Kidney tubule cell (primary cell): ENCODE results near the gene RAB40C.

Experiments used
- DNase-seq: peaks from one replicate; pipeline ENCODE4 v3.0.0-alpha.2; 2018; ENCODE audit warnings: low spot score

The RAB40C gene

GRCh38 chr16:668519-669171 lies 78.8 kb downstream of the RAB40C start:
- no peak for DNase-seq

DNA sequence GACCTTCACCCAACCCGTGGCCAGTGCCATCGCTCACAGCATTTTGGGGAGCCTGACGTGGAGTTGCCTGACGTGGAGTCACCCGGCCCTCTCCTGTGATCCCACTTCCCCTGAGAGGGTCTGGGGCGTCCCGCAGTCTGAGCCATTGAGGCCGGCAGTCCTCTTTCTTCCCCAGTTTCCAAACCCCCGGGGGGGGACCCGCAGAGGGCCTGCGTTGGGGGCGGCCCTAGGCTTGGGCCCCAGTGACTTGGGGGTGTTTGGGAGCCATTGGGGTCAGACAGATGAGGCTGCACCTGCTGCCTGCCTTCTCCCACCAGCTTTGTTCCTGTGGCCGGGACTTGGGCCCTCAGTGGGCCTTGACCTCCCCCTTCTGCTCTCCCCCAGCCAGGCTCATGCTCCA lies 79.8 kb downstream of the RAB40C start:
- no peak for DNase-seq

- no peak for DNase-seq
These were observed 80.9 kb downstream of the RAB40C start for GRCh38 chr16:670485-671352.

DNA sequence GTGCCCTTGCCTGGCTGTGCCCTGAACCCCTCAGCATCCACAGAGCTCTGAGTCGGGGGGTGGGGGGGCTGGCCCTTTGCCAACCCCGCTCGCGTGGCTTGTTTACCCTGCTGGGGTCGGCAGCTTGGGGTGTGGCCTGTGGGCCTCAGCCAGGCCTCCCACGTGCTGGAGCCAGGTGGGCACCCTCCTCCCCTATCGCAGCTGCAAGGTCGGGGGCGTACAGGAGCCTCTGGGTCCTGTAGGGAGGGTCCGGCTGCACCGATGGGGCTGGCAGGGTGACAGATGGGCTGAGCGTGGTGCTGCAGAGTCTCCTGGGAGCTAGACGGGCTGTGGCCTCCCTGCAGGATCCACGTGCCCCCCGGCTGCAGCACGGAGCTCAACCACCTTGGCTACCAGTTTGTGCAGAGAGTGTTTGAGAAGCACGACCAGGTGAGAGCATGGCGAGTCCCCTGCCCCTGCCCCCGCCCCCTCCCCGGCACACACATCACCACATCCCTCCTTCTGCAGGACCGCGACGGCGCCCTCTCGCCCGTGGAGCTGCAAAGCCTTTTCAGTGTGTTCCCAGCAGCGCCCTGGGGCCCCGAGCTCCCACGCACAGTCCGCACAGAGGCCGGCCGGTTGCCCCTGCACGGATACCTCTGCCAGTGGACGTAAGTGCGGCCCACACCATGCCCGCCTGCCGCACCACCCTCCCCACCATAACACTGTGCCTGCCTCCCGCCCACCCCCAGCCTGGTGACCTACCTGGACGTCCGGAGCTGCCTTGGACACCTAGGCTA lies 81.7 kb downstream of the RAB40C start:
- DNase-seq: no peak

DNA sequence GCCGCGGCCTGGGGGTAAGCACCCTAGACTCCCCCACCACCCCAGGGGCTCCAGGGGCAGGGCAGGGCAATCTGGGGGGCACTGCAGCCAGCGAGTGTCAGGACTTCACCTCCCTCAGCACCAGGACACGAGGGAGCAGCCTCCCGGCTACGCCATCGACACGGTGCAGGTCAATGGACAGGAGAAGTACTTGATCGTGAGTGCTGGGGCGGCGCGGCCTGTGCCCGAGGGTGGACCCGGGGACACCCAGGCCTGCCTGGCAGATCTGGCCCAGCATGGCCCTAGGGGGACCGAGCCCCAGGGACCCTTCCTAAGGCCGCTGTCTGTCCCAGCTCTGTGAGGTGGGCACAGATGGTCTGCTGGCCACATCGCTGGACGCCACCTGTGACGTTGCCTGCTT lies 82.5 kb downstream of the RAB40C start:
- no peak for DNase-seq

GRCh38 chr16:672851-673250 lies 83.0 kb downstream of the RAB40C start:
- no peak for DNase-seq

DNA sequence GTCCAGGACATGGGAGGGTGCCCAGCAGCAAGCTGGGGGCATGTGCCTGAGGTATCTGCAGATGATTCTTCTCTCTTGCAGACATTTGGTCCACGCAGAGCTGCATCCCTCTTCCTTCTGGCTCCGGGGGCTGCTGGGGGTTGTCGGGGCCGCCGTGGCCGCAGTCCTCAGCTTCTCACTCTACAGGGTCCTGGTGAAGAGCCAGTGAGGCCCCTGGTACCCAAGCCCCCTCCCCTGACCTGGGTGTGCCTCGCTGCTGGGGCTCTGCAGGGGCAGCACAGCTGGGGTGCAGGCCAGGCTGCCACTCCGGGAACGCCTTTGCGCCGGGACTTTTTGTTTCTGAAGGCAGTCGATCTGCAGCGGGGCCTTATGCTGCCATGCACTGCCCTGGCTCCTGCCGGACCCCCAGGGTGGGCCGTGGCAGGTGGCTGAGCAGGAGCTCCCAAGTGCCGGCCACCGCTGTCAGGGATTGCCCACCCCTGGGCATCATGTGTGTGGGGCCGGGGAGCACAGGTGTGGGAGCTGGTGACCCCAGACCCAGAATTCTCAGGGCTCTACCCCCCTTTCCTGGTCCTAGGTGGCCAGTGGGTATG lies 83.6 kb downstream of the RAB40C start:
- DNase-seq: no peak

DNA sequence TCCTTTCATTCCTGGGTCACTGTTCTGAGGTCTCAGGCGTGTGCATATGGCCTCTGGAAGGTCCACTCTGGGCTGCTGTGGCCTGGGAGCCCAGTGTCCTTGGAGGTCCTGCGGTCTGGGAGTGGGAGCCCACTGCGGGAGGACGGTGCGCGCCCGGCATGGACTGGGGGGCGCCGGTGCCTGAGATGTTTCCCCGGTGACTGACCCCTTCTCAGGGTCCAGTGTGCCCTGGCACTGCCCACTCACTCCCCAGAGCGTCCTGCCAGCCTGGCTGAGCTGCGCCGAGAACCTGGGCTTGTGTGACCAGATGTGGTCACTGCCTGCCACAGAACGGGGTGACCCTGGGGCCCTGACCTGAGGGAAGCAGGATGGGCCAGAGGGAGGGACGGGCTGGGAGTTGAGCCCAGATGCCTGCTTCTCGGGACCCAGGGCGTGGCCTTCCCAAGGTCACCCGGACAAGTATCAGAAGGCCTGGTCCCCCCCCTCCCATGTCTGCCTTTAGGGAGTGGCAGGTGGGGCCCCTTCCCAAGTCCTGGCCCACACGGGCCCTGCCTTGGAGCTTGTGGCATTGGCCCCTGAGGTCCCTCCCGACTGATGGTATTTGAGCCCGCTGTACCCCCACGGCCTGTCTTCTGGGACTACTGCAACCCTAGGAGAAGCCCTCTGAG lies 84.5 kb downstream of the RAB40C start:
- DNase-seq: no peak

- DNase-seq: peak; percentile 55
These were observed 85.4 kb downstream of the RAB40C start, which contains the start of gene RHBDL1 for GRCh38 chr16:674968-675883. Gene RHBDL1 (plus strand): TSS chr16:675671. CDS start chr16:675791, 120 bp downstream.

GRCh38 chr16:675884-676564 lies 86.2 kb downstream of the RAB40C start:
- DNase-seq: no peak

- DNase-seq: no peak
These were observed 86.7 kb downstream of the RAB40C start for GRCh38 chr16:676565-676902.

DNA sequence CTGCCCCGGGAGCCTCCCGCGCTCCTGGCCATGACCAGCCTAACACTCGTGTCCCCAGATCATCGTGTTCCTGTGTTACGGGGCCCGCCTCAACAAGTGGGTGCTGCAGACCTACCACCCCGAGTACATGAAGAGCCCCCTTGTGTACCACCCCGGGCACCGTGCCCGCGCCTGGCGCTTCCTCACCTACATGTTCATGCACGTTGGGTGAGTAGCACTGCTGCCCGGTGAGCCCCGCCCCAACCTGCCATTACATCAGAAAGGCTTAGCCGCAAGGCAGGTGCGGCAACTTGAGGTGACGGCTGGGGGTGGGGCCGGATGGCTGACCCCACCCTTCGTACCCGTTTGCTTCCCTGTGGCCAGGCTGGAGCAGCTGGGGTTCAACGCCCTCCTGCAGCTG lies 87.0 kb downstream of the RAB40C start:
- no peak for DNase-seq

DNA sequence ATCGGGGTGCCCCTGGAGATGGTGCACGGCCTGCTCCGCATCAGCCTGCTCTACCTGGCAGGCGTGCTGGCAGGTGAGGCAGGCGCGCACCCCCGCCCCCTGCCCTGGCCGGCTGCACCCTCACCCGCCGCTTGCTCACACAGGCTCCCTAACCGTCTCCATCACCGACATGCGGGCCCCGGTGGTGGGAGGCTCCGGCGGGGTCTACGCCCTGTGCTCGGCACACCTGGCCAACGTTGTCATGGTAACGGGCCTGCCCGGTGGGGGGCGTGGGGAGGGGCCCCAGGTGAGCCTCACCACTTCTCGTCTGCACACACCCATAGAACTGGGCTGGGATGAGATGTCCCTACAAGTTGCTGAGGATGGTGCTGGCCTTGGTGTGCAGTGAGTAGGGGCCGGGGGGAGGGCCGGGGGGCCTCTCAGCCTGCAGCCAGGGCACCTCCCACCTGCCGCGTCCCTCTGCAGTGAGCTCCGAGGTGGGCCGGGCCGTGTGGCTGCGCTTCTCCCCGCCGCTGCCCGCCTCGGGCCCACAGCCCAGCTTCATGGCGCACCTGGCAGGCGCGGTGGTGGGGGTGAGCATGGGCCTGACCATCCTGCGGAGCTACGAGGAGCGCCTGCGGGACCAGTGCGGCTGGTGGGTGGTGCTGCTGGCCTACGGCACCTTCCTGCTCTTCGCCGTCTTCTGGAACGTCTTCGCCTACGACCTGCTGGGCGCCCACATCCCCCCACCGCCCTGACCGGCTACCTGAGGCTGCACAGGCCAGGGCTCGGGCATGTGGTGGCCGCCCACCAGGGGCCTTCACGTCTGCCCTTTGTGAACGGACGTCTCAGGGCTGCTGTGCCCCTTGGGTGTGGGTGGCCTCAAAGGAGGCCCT lies 87.7 kb downstream of the RAB40C start:
- no peak for DNase-seq

- no peak for DNase-seq
These were observed 88.5 kb downstream of the RAB40C start for GRCh38 chr16:678209-678857.
